ENCODE results near the gene NKD2. TPM values are rescaled to one million over a fixed set of nuclear protein-coding genes. Genes with fewer than 3 reads are reported as not detected.

The NKD2 gene
- polyA plus RNA-seq, 4 donors: 7.8 to 25.3 (median 15.1) TPM

- DNase-seq (ENCODE audit: low read depth in 4 of 4, low spot score in 3 of 4): no peak
Measured at GRCh38 chr5:1027631-1028441, 19.2 kb downstream of the NKD2 start.

- DNase-seq (ENCODE audit: low read depth in 4 of 4, low spot score in 3 of 4): no peak
Measured at GRCh38 chr5:1028481-1029281, 20.1 kb downstream of the NKD2 start.

GRCh38 chr5:1029282-1029944 is 20.8 kb downstream of the NKD2 start:
- DNase-seq (ENCODE audit: low read depth in 4 of 4, low spot score in 3 of 4): no peak

GRCh38 chr5:1029945-1030625 is 21.5 kb downstream of the NKD2 start:
- no peak for DNase-seq (ENCODE audit: low read depth in 4 of 4, low spot score in 3 of 4)

GRCh38 chr5:1030801-1031271 is 22.2 kb downstream of the NKD2 start:
- no peak for DNase-seq (ENCODE audit: low read depth in 4 of 4, low spot score in 3 of 4)

GRCh38 chr5:1031306-1031959 is 22.8 kb downstream of the NKD2 start:
- DNase-seq (ENCODE audit: low read depth in 4 of 4, low spot score in 3 of 4): no peak

- no peak for DNase-seq (ENCODE audit: low read depth in 4 of 4, low spot score in 3 of 4)
Measured at GRCh38 chr5:1032011-1032410, 23.4 kb downstream of the NKD2 start.

- no peak for DNase-seq (ENCODE audit: low read depth in 4 of 4, low spot score in 3 of 4)
Measured at GRCh38 chr5:1032551-1033027, 24.0 kb downstream of the NKD2 start.

GRCh38 chr5:1033178-1033577 is 24.6 kb downstream of the NKD2 start:
- DNase-seq (ENCODE audit: low read depth in 4 of 4, low spot score in 3 of 4): no peak

- DNase-seq (ENCODE audit: low read depth in 4 of 4, low spot score in 3 of 4): no peak
Measured at GRCh38 chr5:1033606-1034420, 25.2 kb downstream of the NKD2 start.

- DNase-seq (ENCODE audit: low read depth in 4 of 4, low spot score in 3 of 4): no peak
Measured at GRCh38 chr5:1034421-1034905, 25.9 kb downstream of the NKD2 start.

- no peak for DNase-seq (ENCODE audit: low read depth in 4 of 4, low spot score in 3 of 4)
Measured at GRCh38 chr5:1034986-1035385, 26.4 kb downstream of the NKD2 start.

GRCh38 chr5:1035421-1036405 is 27.1 kb downstream of the NKD2 start:
- DNase-seq (ENCODE audit: low read depth in 4 of 4, low spot score in 3 of 4): no peak

GRCh38 chr5:1036504-1037122 is 28.0 kb downstream of the NKD2 start:
- DNase-seq (ENCODE audit: low read depth in 4 of 4, low spot score in 3 of 4): no peak

GRCh38 chr5:1037123-1037670 is 28.6 kb downstream of the NKD2 start:
- no peak for DNase-seq (ENCODE audit: low read depth in 4 of 4, low spot score in 3 of 4)

GRCh38 chr5:1037671-1038416 is 29.2 kb downstream of the NKD2 start:
- DNase-seq (ENCODE audit: low read depth in 4 of 4, low spot score in 3 of 4): no peak

Measured in left renal pelvis (tissue), 4 donors.